PFSK-1 (cell line): ENCODE measurements around the gene FBXO8.

Experiments
- POLR2AphosphoS5 ChIP-seq: IDR thresholded peaks from 2 replicates; pipeline ENCODE4 v1.6.1; 2012; ENCODE audit warnings: low read depth, mild to moderate bottlenecking, control low read depth, low read length, moderate library complexity
- REST ChIP-seq, 2 experiments: IDR thresholded peaks; 2 replicates each; pipeline versions ENCODE4 v1.6.1 to v1.8.0; 2011 to 2012; ENCODE audit warnings: low read depth in 2 of 2, low read length in 2 of 2, control low read depth in 1 of 2, inconsistent platforms in 1 of 2, mild to moderate bottlenecking in 1 of 2, moderate library complexity in 1 of 2; ENCODE audit not compliant: insufficient read depth in 1 of 2
- SIN3A ChIP-seq: IDR thresholded peaks from 2 replicates; pipeline ENCODE4 v1.6.1; 2012; ENCODE audit warnings: mild to moderate bottlenecking, low read length, moderate library complexity, borderline replicate concordance; ENCODE audit not compliant: insufficient read depth
- TAF1 ChIP-seq: IDR thresholded peaks from 2 replicates; pipeline ENCODE4 v1.6.1; 2012; ENCODE audit warnings: low read length, control low read depth, borderline replicate concordance; ENCODE audit not compliant: insufficient read depth

GRCh38 chr4:174218127-174218790 is 65.2 kb downstream of the FBXO8 start:
- no peak for TF ChIP-seq POLR2AphosphoS5
- no peak for TF ChIP-seq REST (IDR thresholded peaks at IDR 0.05; ENCODE audit: insufficient read depth in 1 of 2, low read depth in 2 of 2, low read length in 2 of 2)
- no peak for TF ChIP-seq SIN3A
- no peak for TF ChIP-seq TAF1
